Vagina (tissue), 2 donors: ENCODE measurements around the gene GFOD1.

Experiments
- POLR2A ChIP-seq, 2 donors: fragments of 450-650 bp; IDR thresholded peaks; one replicate each; pipeline ENCODE4 v1.6.1; 2017; ENCODE audit warnings: antibody characterized with exemption in 2 of 2, mild to moderate bottlenecking in 2 of 2, moderate library complexity in 2 of 2
- POLR2AphosphoS5 ChIP-seq, 2 donors: sonication (generic); formaldehyde crosslinking; IDR thresholded peaks; one replicate each; pipeline ENCODE4 v1.9.0; 2017; ENCODE audit warnings: antibody characterized with exemption in 2 of 2, mild to moderate bottlenecking in 2 of 2, low read depth in 1 of 2; ENCODE audit not compliant: insufficient read depth in 1 of 2
- TF ChIP-seq, protein P1 (sequence below), 3 experiments: fragments of 450-650 bp in 2 of 3; fragments of 200-600 bp in 1 of 3; sonication (generic) in 1 of 3; IDR thresholded peaks; one replicate each; pipeline ENCODE4 v1.5.1; 2017 to 2019; ENCODE audit warnings: antibody characterized with exemption in 3 of 3, mild to moderate bottlenecking in 2 of 3, moderate library complexity in 2 of 3

DNA sequence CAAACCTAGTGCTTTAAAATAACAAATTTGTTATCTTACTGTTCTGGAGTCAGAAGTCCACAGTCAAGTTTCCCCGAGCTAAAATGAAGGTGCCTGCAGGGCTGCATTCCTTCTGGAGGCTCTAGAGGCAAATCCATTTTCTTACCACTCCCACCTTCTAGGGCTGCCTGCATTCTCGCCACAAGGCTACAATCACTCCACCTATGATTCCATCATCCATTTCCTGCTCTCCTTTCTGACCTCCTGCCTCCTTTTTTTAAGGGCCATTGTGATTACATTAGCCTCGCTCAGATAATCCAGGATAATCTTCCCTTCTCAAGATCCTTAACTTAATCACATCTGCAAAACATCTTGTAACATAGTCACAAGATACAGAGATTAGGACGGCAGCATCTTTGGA lies 44.6 kb upstream of the GFOD1 start:
- TF ChIP-seq POLR2A (IDR thresholded peaks at IDR 0.05) (no peak), POLR2AphosphoS5 (IDR thresholded peaks at IDR 0.05; ENCODE audit: insufficient read depth in 1 of 2, low read depth in 1 of 2) (no peak)
- TF ChIP-seq, protein P1, sequence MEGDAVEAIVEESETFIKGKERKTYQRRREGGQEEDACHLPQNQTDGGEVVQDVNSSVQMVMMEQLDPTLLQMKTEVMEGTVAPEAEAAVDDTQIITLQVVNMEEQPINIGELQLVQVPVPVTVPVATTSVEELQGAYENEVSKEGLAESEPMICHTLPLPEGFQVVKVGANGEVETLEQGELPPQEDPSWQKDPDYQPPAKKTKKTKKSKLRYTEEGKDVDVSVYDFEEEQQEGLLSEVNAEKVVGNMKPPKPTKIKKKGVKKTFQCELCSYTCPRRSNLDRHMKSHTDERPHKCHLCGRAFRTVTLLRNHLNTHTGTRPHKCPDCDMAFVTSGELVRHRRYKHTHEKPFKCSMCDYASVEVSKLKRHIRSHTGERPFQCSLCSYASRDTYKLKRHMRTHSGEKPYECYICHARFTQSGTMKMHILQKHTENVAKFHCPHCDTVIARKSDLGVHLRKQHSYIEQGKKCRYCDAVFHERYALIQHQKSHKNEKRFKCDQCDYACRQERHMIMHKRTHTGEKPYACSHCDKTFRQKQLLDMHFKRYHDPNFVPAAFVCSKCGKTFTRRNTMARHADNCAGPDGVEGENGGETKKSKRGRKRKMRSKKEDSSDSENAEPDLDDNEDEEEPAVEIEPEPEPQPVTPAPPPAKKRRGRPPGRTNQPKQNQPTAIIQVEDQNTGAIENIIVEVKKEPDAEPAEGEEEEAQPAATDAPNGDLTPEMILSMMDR (IDR thresholded peaks at IDR 0.05) = no peak
